Measurements from ENCODE around the gene WDR88. TPM values are rescaled to one million over a fixed set of nuclear protein-coding genes. Genes with fewer than 3 reads are reported as not detected.

The WDR88 gene
- total and polyA plus RNA-seq, 2 of the 8 experiments (the other 6 are each of a cell fraction or from before 2014, with no cell fraction given): not detected

GRCh38 chr19:33192010-33192409 is 60.1 kb downstream of the WDR88 start:
- no peak overlapping the region for H3K4ac ChIP-seq (replicated peaks; ENCODE audit: insufficient read length, low read depth, low read length)
- H4K8ac ChIP-seq (ENCODE audit: extremely low read depth, insufficient read depth, low read length): no peak overlapping the region
- H2BK12ac ChIP-seq (ENCODE audit: low read depth, low read length): no peak overlapping the region
- FAIRE-seq (no peak), DNase-seq (ENCODE audit: low read depth in 1 of 2, low spot score in 2 of 2) (peak in 1 of 2 experiments; percentile 74)
- H3K18ac ChIP-seq (ENCODE audit: extremely low read depth, low read length): no peak overlapping the region
- peaks cover 0 to 2% of the 10 kb centered on the region in 2 experiments for H4K20me1 ChIP-seq (replicated peaks in 1 of 2; ENCODE audit: control insufficient read depth in 1 of 2, insufficient read depth in 2 of 2, low read length in 2 of 2)
- H3K4me1 ChIP-seq (replicated peaks in 1 of 4; ENCODE audit: control insufficient read depth in 3 of 4, insufficient read depth in 4 of 4, low read length in 3 of 4): peaks cover 0 to 5% (median 2%) of the 10 kb centered on the region in 4 experiments; a peak in 6 of 7 replicates
- no peak overlapping the region for H3K9ac ChIP-seq (replicated peaks in 1 of 4; ENCODE audit: extremely low read depth in 1 of 4, low read depth in 3 of 4, low read length in 3 of 4)
- no peak overlapping the region for H2BK120ac ChIP-seq (replicated peaks; ENCODE audit: low read depth, low read length)
- peaks cover 3% of the 10 kb centered on the region; the same call in 1 of the 2 replicates for H3K79me1 ChIP-seq (ENCODE audit: low read depth, low read length)
- H4K5ac ChIP-seq (ENCODE audit: insufficient read length, low read depth, low read length): no peak overlapping the region
- no peak overlapping the region for H2BK5ac ChIP-seq (ENCODE audit: low read depth, low read length)
- CTCF ChIA-PET (ENCODE audit: partially characterized antibody): interaction anchor here (0.6 to 2.8 kb wide), 28 partner anchors 9 to 388 kb away, joined by 3 to 15 read pairs (median 3); no protein-coding TSS in a partner anchor
- H3K4me2 ChIP-seq (ENCODE audit: insufficient read depth in 1 of 2, low read depth in 2 of 2, low read length in 2 of 2): no peak overlapping the region
- no peak overlapping the region for H3K27ac ChIP-seq (ENCODE audit: low read depth, low read length)
- 82% methylated on average over 7 of the region's 7 CpGs; no CpG with 5 or more reads in 1 of the 2 experiments for WGBS, 2 experiments (ENCODE audit: extremely low coverage in 1 of 2, insufficient coverage in 1 of 2, insufficient read length in 1 of 2, insufficient replicate concordance in 2 of 2, low coverage in 1 of 2, low lambda C conversion rate in 2 of 2, missing lambda C conversion rate in 1 of 2)
- no peak overlapping the region for H3K14ac ChIP-seq (ENCODE audit: insufficient read length)
- no peak overlapping the region for H3K4me3 ChIP-seq (ENCODE audit: extremely low read depth in 1 of 4, insufficient read depth in 2 of 4, low read depth in 3 of 4, low read length in 4 of 4)
- no peak overlapping the region for H3K23ac ChIP-seq (ENCODE audit: insufficient read length)
- H4K91ac ChIP-seq (replicated peaks; ENCODE audit: insufficient read length, low read length): no peak overlapping the region
- no peak overlapping the region for H3K56ac ChIP-seq (replicated peaks; ENCODE audit: insufficient read length, low read depth, low read length)
- no peak overlapping the region for H2AFZ ChIP-seq (ENCODE audit: low read length)
- H2AK5ac ChIP-seq (ENCODE audit: low read depth, low read length): no peak overlapping the region
- H3K9me3 ChIP-seq (ENCODE audit: insufficient read depth in 2 of 2, low read depth in 1 of 2, low read length in 1 of 2): no peaks in the 10 kb centered on the region
- no peak overlapping the region for H2BK20ac ChIP-seq (ENCODE audit: low read length)
- no peaks in the 10 kb centered on the region for H3K79me2 ChIP-seq (ENCODE audit: control insufficient read depth in 1 of 2, insufficient read depth in 2 of 2, low read length in 2 of 2)
- H3K27me3 ChIP-seq (replicated peaks in 1 of 4; ENCODE audit: control insufficient read depth in 3 of 4, extremely low read depth in 1 of 4, insufficient read depth in 3 of 4, low read length in 3 of 4): peaks cover 0 to 23% (median 10%) of the 10 kb centered on the region in 4 experiments; a peak in 5 of 7 replicates
- no peak overlapping the region for H2BK15ac ChIP-seq (ENCODE audit: low read length)
- peaks cover 3% of the 10 kb centered on the region; the same call in 1 of the 2 replicates for H3K23me2 ChIP-seq (ENCODE audit: low read depth, low read length)
- no peaks in the 10 kb centered on the region for H3K36me3 ChIP-seq (ENCODE audit: control insufficient read depth in 2 of 4, insufficient read depth in 4 of 4, low read length in 3 of 4)
- POLR2A ChIA-PET (ENCODE audit: partially characterized antibody): interaction anchor here (1.0 kb wide), 1 partner anchor 11 kb away, joined by 3 read pairs; no protein-coding TSS in a partner anchor
- TF ChIP-seq CTBP2 (IDR thresholded peaks at IDR 0.05; ENCODE audit: borderline replicate concordance, insufficient read depth, insufficient read length, low read length) (peak; percentile 50), CTCF (IDR thresholded peaks at IDR 0.05; ENCODE audit: control extremely low read depth in 1 of 3, insufficient read depth in 1 of 3, low read depth in 1 of 3, low read length in 3 of 3) (peak; percentile 64 to 77 (median 68)), YY1 (IDR thresholded peaks at IDR 0.05; ENCODE audit: low read depth, low read length) (peak; percentile 46; the same call in 1 of the 2 replicates), EP300 (IDR thresholded peaks at IDR 0.05; ENCODE audit: borderline replicate concordance in 1 of 2, low read depth in 2 of 2, low read length in 2 of 2) (no peak), SRF (IDR thresholded peaks at IDR 0.05; ENCODE audit: low read depth, low read length) (no peak), SP4 (IDR thresholded peaks at IDR 0.05; ENCODE audit: low read length) (no peak)

Data from H1 (cell line).